HL-60 (cell line): ENCODE results near the gene RAE1.

Experiments
- GABPA ChIP-seq: IDR thresholded peaks from 2 replicates; pipeline ENCODE4 v1.6.1; 2012; ENCODE audit warnings: low read depth
- POLR2AphosphoS5 ChIP-seq: IDR thresholded peaks from 2 replicates; pipeline ENCODE4 v1.6.1; 2012; ENCODE audit warnings: low read depth
- TF ChIP-seq, protein P1 (sequence below): IDR thresholded peaks from one replicate; pipeline ENCODE4 v1.5.1; 2011; ENCODE audit warnings: low read length, control low read depth, inconsistent platforms; ENCODE audit not compliant: insufficient read depth

DNA sequence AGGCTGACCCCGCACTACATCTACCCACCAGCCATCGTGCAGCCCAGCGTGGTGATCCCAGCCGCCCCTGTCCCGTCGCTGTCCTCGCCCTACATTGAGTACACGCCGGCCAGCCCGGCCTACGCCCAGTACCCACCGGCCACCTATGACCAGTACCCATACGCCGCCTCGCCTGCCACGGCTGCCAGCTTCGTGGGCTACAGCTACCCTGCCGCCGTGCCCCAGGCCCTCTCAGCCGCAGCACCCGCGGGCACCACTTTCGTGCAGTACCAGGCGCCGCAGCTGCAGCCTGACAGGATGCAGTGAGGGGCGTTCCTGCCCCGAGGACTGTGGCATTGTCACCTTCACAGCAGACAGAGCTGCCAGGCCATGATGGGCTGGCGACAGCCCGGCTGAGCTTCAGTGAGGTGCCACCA lies 56.5 kb downstream of the RAE1 start:
- TF ChIP-seq, protein P1, sequence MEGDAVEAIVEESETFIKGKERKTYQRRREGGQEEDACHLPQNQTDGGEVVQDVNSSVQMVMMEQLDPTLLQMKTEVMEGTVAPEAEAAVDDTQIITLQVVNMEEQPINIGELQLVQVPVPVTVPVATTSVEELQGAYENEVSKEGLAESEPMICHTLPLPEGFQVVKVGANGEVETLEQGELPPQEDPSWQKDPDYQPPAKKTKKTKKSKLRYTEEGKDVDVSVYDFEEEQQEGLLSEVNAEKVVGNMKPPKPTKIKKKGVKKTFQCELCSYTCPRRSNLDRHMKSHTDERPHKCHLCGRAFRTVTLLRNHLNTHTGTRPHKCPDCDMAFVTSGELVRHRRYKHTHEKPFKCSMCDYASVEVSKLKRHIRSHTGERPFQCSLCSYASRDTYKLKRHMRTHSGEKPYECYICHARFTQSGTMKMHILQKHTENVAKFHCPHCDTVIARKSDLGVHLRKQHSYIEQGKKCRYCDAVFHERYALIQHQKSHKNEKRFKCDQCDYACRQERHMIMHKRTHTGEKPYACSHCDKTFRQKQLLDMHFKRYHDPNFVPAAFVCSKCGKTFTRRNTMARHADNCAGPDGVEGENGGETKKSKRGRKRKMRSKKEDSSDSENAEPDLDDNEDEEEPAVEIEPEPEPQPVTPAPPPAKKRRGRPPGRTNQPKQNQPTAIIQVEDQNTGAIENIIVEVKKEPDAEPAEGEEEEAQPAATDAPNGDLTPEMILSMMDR, result no peak
- TF ChIP-seq GABPA, result no peak
- TF ChIP-seq POLR2AphosphoS5, result no peak
